GM19372 (cell line): Measurements from ENCODE around the gene DRC3.

Source experiments
- ATAC-seq: cut with Tn5 transposase; IDR thresholded peaks from one replicate; pipeline ENCODE4 v1.9.1; 2021; ENCODE audit warnings: mild to moderate bottlenecking, low read depth, moderate library complexity; ENCODE audit not compliant: unreplicated experiment

The DRC3 gene

GRCh38 chr17:18015593-18015992 is 42.9 kb downstream of the DRC3 start:
- no peak for ATAC-seq

- no peak for ATAC-seq
These were observed 43.8 kb downstream of the DRC3 start for GRCh38 chr17:18016426-18016825.

- ATAC-seq = no peak
These were observed 45.3 kb downstream of the DRC3 start for GRCh38 chr17:18017958-18018357.

- no peak for ATAC-seq
These were observed 45.8 kb downstream of the DRC3 start for GRCh38 chr17:18018411-18018921.

GRCh38 chr17:18019838-18020154 is 47.1 kb downstream of the DRC3 start:
- ATAC-seq = no peak

GRCh38 chr17:18020971-18021370 is 48.3 kb downstream of the DRC3 start:
- no peak for ATAC-seq

- ATAC-seq = no peak
These were observed 48.7 kb downstream of the DRC3 start for GRCh38 chr17:18021372-18021771.

- no peak for ATAC-seq
These were observed 52.7 kb downstream of the DRC3 start for GRCh38 chr17:18025241-18025944.

- ATAC-seq = no peak
These were observed 53.5 kb downstream of the DRC3 start for GRCh38 chr17:18025945-18026776.

GRCh38 chr17:18027280-18027679 is 54.6 kb downstream of the DRC3 start:
- no peak for ATAC-seq

- no peak for ATAC-seq
These were observed 55.7 kb downstream of the DRC3 start for GRCh38 chr17:18028114-18028951.

GRCh38 chr17:18028952-18029540 is 56.4 kb downstream of the DRC3 start:
- ATAC-seq = no peak

GRCh38 chr17:18031955-18032354 is 59.3 kb downstream of the DRC3 start:
- no peak for ATAC-seq

- ATAC-seq = peak; percentile 59
These were observed 60.9 kb downstream of the DRC3 start for GRCh38 chr17:18033442-18034099.

GRCh38 chr17:18035704-18036103 is 63.0 kb downstream of the DRC3 start:
- ATAC-seq = no peak

GRCh38 chr17:18037486-18037885 is 64.8 kb downstream of the DRC3 start:
- ATAC-seq = no peak

GRCh38 chr17:18038149-18038850 is 65.6 kb downstream of the DRC3 start:
- ATAC-seq = no peak

- peak; percentile 90 for ATAC-seq
These were observed 66.3 kb downstream of the DRC3 start, which contains the start of the genes ATPAF2 and GID4 for GRCh38 chr17:18038861-18039534. Gene ATPAF2, minus strand, starts transcription at chr17:18039168. Its CDS starts 155 bp downstream, at chr17:18039013. Gene GID4, plus strand, starts transcription at chr17:18039408. Its CDS starts 57 bp downstream, at chr17:18039465.
